ENCODE results near the gene CNGA2. TPM values are rescaled to one million over a fixed set of nuclear protein-coding genes. Genes with fewer than 3 reads are reported as not detected.

The CNGA2 gene
- total and polyA plus RNA-seq, 2 of the 4 experiments (the other 2 are of a cell fraction): not detected

GRCh38 chrX:151745651-151746050 lies 11.1 kb downstream of the CNGA2 start:
- Histone ChIP-seq H3K4ac (ENCODE audit: low read depth, low read length) (no peak overlapping the region), H3K79me1 (ENCODE audit: low read depth in 1 of 2, low read length in 2 of 2) (no peaks in the 10 kb centered on the region), H2BK15ac (ENCODE audit: low read depth, low read length) (no peak overlapping the region), H3K23ac (ENCODE audit: low read depth, low read length) (no peak overlapping the region), H3K9ac (ENCODE audit: low read depth, low read length) (no peak overlapping the region), H4K91ac (ENCODE audit: insufficient read depth, low read depth, low read length) (no peak overlapping the region), H3K56ac (ENCODE audit: extremely low read depth, insufficient read depth, low read length) (no peak overlapping the region), H3K36me3 (ENCODE audit: control insufficient read depth, insufficient read depth, low read length) (no peaks in the 10 kb centered on the region), H3K4me2 (ENCODE audit: low read depth, low read length) (no peak overlapping the region), H4K8ac (ENCODE audit: low read depth in 2 of 2, low read length in 2 of 2) (no peak overlapping the region), H2BK120ac (ENCODE audit: low read depth, low read length) (no peak overlapping the region), H3K4me3 (ENCODE audit: insufficient read depth, low read depth, low read length) (no peak overlapping the region), H3K9me3 (ENCODE audit: control insufficient read depth, insufficient read depth, low read length) (peaks cover 11% of the 10 kb centered on the region; the same call in 1 of the 2 replicates), H3K27ac (ENCODE audit: insufficient read depth, low read length) (no peak overlapping the region), H2BK5ac (ENCODE audit: low read depth, low read length, poor library complexity, severe bottlenecking) (no peak overlapping the region), H3K27me3 (ENCODE audit: control insufficient read depth, insufficient read depth, low read length) (no peaks in the 10 kb centered on the region), H2BK20ac (ENCODE audit: low read depth, low read length) (no peak overlapping the region), H3K14ac (replicated peaks; ENCODE audit: low read depth, low read length) (no peak overlapping the region), H3K9me1 (ENCODE audit: insufficient read depth, low read length) (no peaks in the 10 kb centered on the region), H4K20me1 (ENCODE audit: insufficient read depth, low read length) (no peaks in the 10 kb centered on the region), H2AK9ac (replicated peaks; ENCODE audit: low read depth, low read length, poor library complexity) (no peak overlapping the region), H2AK5ac (ENCODE audit: low read depth, low read length) (no peak overlapping the region), H3K18ac (ENCODE audit: low read depth, low read length) (no peak overlapping the region), H2AFZ (replicated peaks; ENCODE audit: low read length, poor library complexity) (no peak overlapping the region), H4K5ac (ENCODE audit: low read depth, low read length) (no peak overlapping the region), H3K4me1 (ENCODE audit: control insufficient read depth, insufficient read depth, low read length) (no peaks in the 10 kb centered on the region)
- ATAC-seq (ENCODE audit: low read depth) (no peak), DNase-seq (no peak)
- no peak for TF ChIP-seq BHLHE40 (IDR thresholded peaks at IDR 0.05; ENCODE audit: low read depth, low read length)
- no peak for TF ChIP-seq RFX5 (IDR thresholded peaks at IDR 0.05; ENCODE audit: low read depth, low read length)
- TF ChIP-seq POLR2A (IDR thresholded peaks at IDR 0.05; ENCODE audit: low read depth, low read length): no peak
- TF ChIP-seq CTCF (conservative IDR thresholded peaks at IDR 0.05; ENCODE audit: low read depth, low read length): no peak
- TF ChIP-seq CEBPB (IDR thresholded peaks at IDR 0.05; ENCODE audit: low read depth, low read length): no peak
- no peak for TF ChIP-seq CHD1 (IDR thresholded peaks at IDR 0.05; ENCODE audit: low read depth, low read length)
- no peak for TF ChIP-seq FOS (IDR thresholded peaks at IDR 0.05; ENCODE audit: low read depth, low read length)
- CTCF ChIA-PET: no interaction called here
- no TSS peak for BruUV-seq (replicated peaks)
- no CpG with 5 or more reads among the region's 6 CpGs for WGBS, 2 experiments (ENCODE audit: extremely low coverage in 2 of 2, insufficient read length in 1 of 2)
- dilution Hi-C loops (cut with HindIII; ENCODE audit: low sequenced_read_pairs, unreplicated experiment) (no loop called here), intact Hi-C loops (cut with micrococcal nuclease) (no loop called here), in situ Hi-C loops (cut with MboI; ENCODE audit: low sequenced_read_pairs) (no loop called here)
- POLR2A ChIA-PET (ENCODE audit: unreplicated experiment): no interaction called here

Measured in IMR-90 (cell line).